Lower lobe of right lung (tissue), 2 donors: ENCODE results near the gene AKT2. TPM values are rescaled to one million over a fixed set of nuclear protein-coding genes. Genes with fewer than 3 reads are reported as not detected.
A peak's percentile ranks its signal among the peaks of the same experiment; 100 is the strongest.

Experiments
- ATAC-seq, 2 donors: fragments of 200-7000 bp; cut with Tn5 transposase; one replicate each; pipeline ENCODE4 v1.9.1; 2020 to 2022; ENCODE audit warnings: mild to moderate bottlenecking in 2 of 2, moderate library complexity in 2 of 2
- DNase-seq: peaks from one replicate; pipeline ENCODE4 v3.0.0-alpha.2; 2020
- H3K27ac ChIP-seq: fragments of 200-600 bp; one replicate; pipeline ENCODE4 v1.8.0; 2022
- H3K27me3 ChIP-seq: fragments of 200-600 bp; one replicate; pipeline ENCODE4 v1.8.0; 2022; ENCODE audit warnings: low read depth
- H3K36me3 ChIP-seq: fragments of 200-600 bp; one replicate; pipeline ENCODE4 v1.8.0; 2022; ENCODE audit warnings: mild to moderate bottlenecking
- H3K4me1 ChIP-seq: fragments of 200-600 bp; one replicate; pipeline ENCODE4 v1.8.0; 2022
- H3K4me3 ChIP-seq: fragments of 200-600 bp; one replicate; pipeline ENCODE4 v1.8.0; 2022; ENCODE audit warnings: mild to moderate bottlenecking
- H3K9me3 ChIP-seq: fragments of 200-600 bp; one replicate; pipeline ENCODE4 v1.8.0; 2022
- CTCF ChIP-seq: fragments of 200-600 bp; IDR thresholded peaks from one replicate; pipeline ENCODE4 v1.8.0; 2022; ENCODE audit warnings: antibody characterized with exemption, mild to moderate bottlenecking
- intact Hi-C: fragments of 100-400 bp; cut with DNase I; formaldehyde crosslinking; loops from one replicate; pipeline ENCODE4 v1.11.0; 2022
- total RNA-seq: library from RNA; stranded (reverse); fragmentation: NEBNext Ultra II Directional; extraction: Animal tissue kit (Norgen Biotek cat#: 25700); gene quantifications from one replicate; pipeline ENCODE4 v1.2.1, GENCODE V29; 2021
- donor health status: DM: no; HTN: yes; CAD: no; lungs with severe emphysema.

Gene AKT2
- total RNA-seq, 1 donor from 2014 or later, result 102 TPM

- Histone ChIP-seq H3K4me1 (peaks cover 12% of the 10 kb centered on the region), H3K9me3 (no peaks in the 10 kb centered on the region), H3K36me3 (peaks cover 51% of the 10 kb centered on the region), H3K4me3 (no peak overlapping the region), H3K27ac (no peak overlapping the region), H3K27me3 (no peaks in the 10 kb centered on the region)
- intact Hi-C loops, result no loop called here
- no peak for DNase-seq
- ATAC-seq, result no peak
- TF ChIP-seq CTCF, result no peak
Measured at GRCh38 chr19:40249781-40250180, 35.4 kb downstream of the AKT2 start.

- Histone ChIP-seq H3K9me3 (no peaks in the 10 kb centered on the region), H3K4me1 (peaks cover 12% of the 10 kb centered on the region), H3K27ac (no peak overlapping the region), H3K27me3 (no peaks in the 10 kb centered on the region), H3K4me3 (no peak overlapping the region), H3K36me3 (peaks cover 46% of the 10 kb centered on the region)
- peak in 1 of 2 donors; percentile 11 for ATAC-seq
- intact Hi-C loops, result no loop called here
- TF ChIP-seq CTCF, result no peak
- DNase-seq, result peak; percentile 21
Measured at GRCh38 chr19:40249201-40249600, 35.9 kb downstream of the AKT2 start.

GRCh38 chr19:40247735-40248262 lies 37.3 kb downstream of the AKT2 start:
- H3K27ac ChIP-seq, result no peak overlapping the region
- TF ChIP-seq CTCF, result no peak
- DNase-seq, result no peak
- intact Hi-C loops, result no loop called here
- H3K36me3 ChIP-seq, result peaks cover 32% of the 10 kb centered on the region
- no peak overlapping the region for H3K4me3 ChIP-seq
- H3K27me3 ChIP-seq, result no peaks in the 10 kb centered on the region
- ATAC-seq, result no peak
- H3K9me3 ChIP-seq, result no peaks in the 10 kb centered on the region
- peaks cover 18% of the 10 kb centered on the region for H3K4me1 ChIP-seq

- Histone ChIP-seq H3K4me1 (peaks cover 24% of the 10 kb centered on the region), H3K9me3 (no peaks in the 10 kb centered on the region), H3K36me3 (peaks cover 30% of the 10 kb centered on the region), H3K27me3 (no peaks in the 10 kb centered on the region), H3K4me3 (no peak overlapping the region), H3K27ac (no peak overlapping the region)
- intact Hi-C loops, result no loop called here
- ATAC-seq, result peak; percentile 16 to 35
- no peak for DNase-seq
- TF ChIP-seq CTCF, result no peak
Measured at GRCh38 chr19:40247178-40247577, 38.0 kb downstream of the AKT2 start.

GRCh38 chr19:40246292-40247073 lies 38.7 kb downstream of the AKT2 start:
- Histone ChIP-seq H3K27ac (no peak overlapping the region), H3K36me3 (peaks cover 30% of the 10 kb centered on the region), H3K27me3 (no peaks in the 10 kb centered on the region), H3K4me3 (no peak overlapping the region), H3K9me3 (no peaks in the 10 kb centered on the region), H3K4me1 (peaks cover 28% of the 10 kb centered on the region)
- DNase-seq (peak; percentile 6), ATAC-seq (no peak)
- intact Hi-C loops, result no loop called here
- TF ChIP-seq CTCF, result no peak
